Tibial nerve (tissue), 4 donors: ENCODE measurements around the gene ASIP. TPM values are rescaled to one million over a fixed set of nuclear protein-coding genes. Genes with fewer than 3 reads are reported as not detected.

ENCODE experiments used
- DNase-seq, 2 donors: peaks; one replicate each; pipeline ENCODE4 v3.0.0-alpha.2; 2019; ENCODE audit warnings: low spot score in 2 of 2
- H3K27ac ChIP-seq, 4 donors: fragments of 200-600 bp; sonication (generic) in 3 of 4; one replicate each; pipeline ENCODE4 v1.5.1; 2017 to 2019; ENCODE audit warnings: mild to moderate bottlenecking in 1 of 4
- H3K27me3 ChIP-seq, 2 donors: fragments of 200-600 bp; sonication (generic) in 1 of 2; one replicate each; pipeline versions ENCODE4 v1.5.1 to v1.6.0; 2017 to 2019
- H3K36me3 ChIP-seq, 3 donors: fragments of 200-600 bp; sonication (generic); one replicate each; pipeline ENCODE4 v1.5.1; 2018 to 2019
- H3K4me1 ChIP-seq, 4 donors: fragments of 200-600 bp; sonication (generic) in 3 of 4; one replicate each; pipeline ENCODE4 v1.5.1; 2017 to 2019
- H3K4me3 ChIP-seq, 4 donors: fragments of 200-600 bp; sonication (generic) in 3 of 4; one replicate each; pipeline ENCODE4 v1.5.1; 2017 to 2019; ENCODE audit warnings: mild to moderate bottlenecking in 1 of 4, moderate library complexity in 1 of 4
- H3K9me3 ChIP-seq, 4 donors: fragments of 200-600 bp; sonication (generic) in 3 of 4; one replicate each; pipeline ENCODE4 v1.5.1; 2017 to 2019
- CTCF ChIP-seq, 5 experiments: fragments of 200-600 bp in 3 of 5; fragments of 450-650 bp in 2 of 5; sonication (generic) in 3 of 5; IDR thresholded peaks; one replicate each; pipeline ENCODE4 v1.5.1; 2016 to 2019; ENCODE audit warnings: antibody characterized with exemption in 5 of 5, mild to moderate bottlenecking in 3 of 5, moderate library complexity in 2 of 5
- EP300 ChIP-seq, 2 donors: sonication (generic); formaldehyde crosslinking; IDR thresholded peaks; one replicate each; pipeline ENCODE4 v1.6.1; 2017; ENCODE audit warnings: antibody characterized with exemption in 2 of 2, mild to moderate bottlenecking in 1 of 2
- POLR2A ChIP-seq, 2 donors: fragments of 450-650 bp; IDR thresholded peaks; one replicate each; pipeline ENCODE4 v1.6.1; 2017; ENCODE audit warnings: antibody characterized with exemption in 2 of 2, mild to moderate bottlenecking in 2 of 2, moderate library complexity in 2 of 2
- WGBS, 2 donors: methylation state at CpG; one replicate each; pipeline ENCODE4 v1.1.5; 2018; 5-methylcytosine and 5-hydroxymethylcytosine counted together
- total RNA-seq, 4 donors: library from RNA; depleted of rRNA; stranded (reverse); fragments of >200 nt; gene quantifications; one replicate each; pipeline ENCODE4 v1.1.0, GENCODE V29; 2016

ASIP gene
- total RNA-seq, 4 donors from 2014 or later: 1.4 to 10.5 (median 3.3) TPM; not detected in 1

- TF ChIP-seq EP300 (IDR thresholded peaks at IDR 0.05): no peak
- no peak for TF ChIP-seq CTCF (IDR thresholded peaks at IDR 0.05)
- no peak for TF ChIP-seq POLR2A (IDR thresholded peaks at IDR 0.05)
- Histone ChIP-seq H3K4me3 (no peak overlapping the region), H3K36me3 (no peaks in the 10 kb centered on the region), H3K27ac (no peak overlapping the region), H3K4me1 (peaks cover 0 to 17% (median 13%) of the 10 kb centered on the region in 4 donors), H3K9me3 (no peaks in the 10 kb centered on the region), H3K27me3 (no peaks in the 10 kb centered on the region)
- 86 to 88% methylated on average over 6 of the region's 6 CpGs for WGBS, 2 donors
- no peak for DNase-seq
These were observed 75.1 kb downstream of the ASIP start for GRCh38 chr20:34316196-34316814.

Other genes starting within 250 kb of the ASIP start
- gene RALY, start 247.5 kb upstream of the ASIP start, total RNA-seq: 100 to 1,000 TPM in 1 of 4 donors, 10 to 100 TPM in 3; 69.1 to 107 (median 96.4) TPM
- 10 to 100 TPM; 32.8 to 43.1 (median 41.0) TPM for gene EIF2S2, start 129.2 kb upstream of the ASIP start, total RNA-seq
- 100 to 1,000 TPM in 1 of 4 donors, 10 to 100 TPM in 3; 77.8 to 110 (median 83.1) TPM for gene AHCY, start 61.9 kb downstream of the ASIP start, total RNA-seq
- gene ITCH, start 121.8 kb downstream of the ASIP start, total RNA-seq: 10 to 100 TPM; 48.4 to 85.4 (median 62.8) TPM